Neural cell (in vitro differentiated cells): ENCODE results near the gene BCL11B. TPM values are rescaled to one million over a fixed set of nuclear protein-coding genes. Genes with fewer than 3 reads are reported as not detected.
A peak's percentile ranks its signal among the peaks of the same experiment; 100 is the strongest.

Experiments used
- H2AFZ ChIP-seq: fragments of 200-600, 300-800 bp; sonication (generic), shearing (Covaris generic); 2 replicates; pipeline ENCODE4 v1.6.0; 2014; ENCODE audit warnings: low read depth, mild to moderate bottlenecking, antibody characterized with exemption, low read length, moderate library complexity
- H3F3A ChIP-seq: fragments of 200-600 bp; shearing (Covaris generic); 2 replicates; pipeline ENCODE4 v1.6.1; 2016; ENCODE audit warnings: mild to moderate bottlenecking, moderate library complexity, mixed read lengths, antibody characterized with exemption, low read length; ENCODE audit not compliant: insufficient read depth, poor library complexity, severe bottlenecking
- H3K27ac ChIP-seq: fragments of 200-600, 300-800 bp; sonication (generic), shearing (Covaris generic); 2 replicates; pipeline ENCODE4 v1.5.1; 2014; ENCODE audit warnings: mild to moderate bottlenecking, low read length, moderate library complexity
- H3K27me3 ChIP-seq: fragments of 300-800, 200-600 bp; sonication (generic), shearing (Covaris generic); 2 replicates; pipeline ENCODE4 v1.6.0; 2014; ENCODE audit warnings: mild to moderate bottlenecking, low read depth, low read length, moderate library complexity; ENCODE audit not compliant: insufficient read depth
- H3K36me3 ChIP-seq: fragments of 300-800, 200-600 bp; sonication (generic), shearing (Covaris generic); 2 replicates; pipeline ENCODE4 v1.5.1; 2014; ENCODE audit warnings: mild to moderate bottlenecking, antibody characterized with exemption, low read length, moderate library complexity; ENCODE audit not compliant: insufficient read depth
- H3K4me2 ChIP-seq: fragments of 300-800, 200-600 bp; sonication (generic), shearing (Covaris generic); 2 replicates; pipeline ENCODE4 v1.6.0; 2014; ENCODE audit warnings: mild to moderate bottlenecking, low read length
- H3K4me3 ChIP-seq: fragments of 300-800, 200-600 bp; sonication (generic), shearing (Covaris generic); 2 replicates; pipeline ENCODE4 v1.5.1; 2014; ENCODE audit warnings: mild to moderate bottlenecking, low read length, moderate library complexity
- H3K79me2 ChIP-seq: fragments of 200-600 bp; shearing (Covaris generic); replicated peaks from 2 replicates; pipeline ENCODE4 v1.6.0; 2014; ENCODE audit warnings: mild to moderate bottlenecking, low read length, moderate library complexity; ENCODE audit not compliant: insufficient read depth
- H3K9ac ChIP-seq: fragments of 300-800, 200-600 bp; sonication (generic), shearing (Covaris generic); 2 replicates; pipeline ENCODE4 v1.6.1; 2016; ENCODE audit warnings: mild to moderate bottlenecking, low read length, mixed read lengths
- H3K9me2 ChIP-seq: fragments of 200-600 bp; shearing (Covaris generic); 2 replicates; pipeline ENCODE4 v1.6.1; 2016; ENCODE audit warnings: mild to moderate bottlenecking, low read length, mixed read lengths; ENCODE audit not compliant: insufficient read depth
- H3K9me3 ChIP-seq: fragments of 200-600, 300-800 bp; sonication (generic), shearing (Covaris generic); 2 replicates; pipeline ENCODE4 v1.6.1; 2016; ENCODE audit warnings: mild to moderate bottlenecking, mixed run types, low read length, moderate library complexity, mixed read lengths
- H4K20me1 ChIP-seq: fragments of 200-600 bp; shearing (Covaris generic); 2 replicates; pipeline ENCODE4 v1.6.1; 2016; ENCODE audit warnings: mild to moderate bottlenecking, mixed run types; ENCODE audit not compliant: insufficient read depth
- CTCF ChIP-seq: fragments of 450-650 bp; IDR thresholded peaks from 2 replicates; pipeline ENCODE4 v1.5.1; 2014; ENCODE audit warnings: antibody characterized with exemption, mild to moderate bottlenecking, moderate library complexity; ENCODE audit not compliant: poor library complexity, severe bottlenecking
- EP300 ChIP-seq: fragments of 450-650 bp; conservative IDR thresholded peaks from 2 replicates; pipeline ENCODE4 v1.6.1; 2014; ENCODE audit warnings: antibody characterized with exemption, mild to moderate bottlenecking, moderate library complexity; ENCODE audit not compliant: poor library complexity, severe bottlenecking
- EZH2 ChIP-seq: fragments of 200-600, 300-800 bp; shearing (Covaris generic), sonication (generic); IDR thresholded peaks from 2 replicates; pipeline ENCODE4 v1.6.1; 2014; ENCODE audit warnings: antibody characterized with exemption, low read length, borderline replicate concordance, mild to moderate bottlenecking; ENCODE audit not compliant: insufficient read depth, poor library complexity, severe bottlenecking
- MXI1 ChIP-seq: fragments of 450-650 bp; conservative IDR thresholded peaks from 2 replicates; pipeline ENCODE4 v1.6.1; 2014; ENCODE audit warnings: antibody characterized with exemption, mild to moderate bottlenecking; ENCODE audit not compliant: poor library complexity, severe bottlenecking
- POLR2AphosphoS5 ChIP-seq: IDR thresholded peaks from 2 replicates; pipeline ENCODE4 v1.6.1; 2012
- RAD21 ChIP-seq: fragments of 450-650 bp; conservative IDR thresholded peaks from 2 replicates; pipeline ENCODE4 v1.6.1; 2014; ENCODE audit warnings: antibody characterized with exemption, mild to moderate bottlenecking, moderate library complexity
- REST ChIP-seq: IDR thresholded peaks from 2 replicates; pipeline ENCODE4 v1.6.1; 2012; ENCODE audit warnings: borderline replicate concordance
- SMC3 ChIP-seq: fragments of 450-650 bp; conservative IDR thresholded peaks from 2 replicates; pipeline ENCODE4 v1.6.1; 2014; ENCODE audit warnings: antibody characterized with exemption, mild to moderate bottlenecking, moderate library complexity; ENCODE audit not compliant: poor library complexity
- TAF1 ChIP-seq: IDR thresholded peaks from 2 replicates; pipeline ENCODE4 v1.6.1; 2012; ENCODE audit warnings: low read depth
- polyA plus RNA-seq: library from polyadenylated mRNA; depleted of rRNA; stranded (reverse); fragments of >200 nt; gene quantifications from 2 replicates; pipeline ENCODE4 v1.2.3, GENCODE V29; 2014

BCL11B gene
- polyA plus RNA-seq, 1 donor from 2014 or later: 104 TPM

- peak overlapping the region; percentile 98 for H3K9ac ChIP-seq
- peaks cover 9% of the 10 kb centered on the region for H3F3A ChIP-seq
- no peaks in the 10 kb centered on the region for H4K20me1 ChIP-seq
- peaks cover 15% of the 10 kb centered on the region for H3K27me3 ChIP-seq
- peak overlapping the region; percentile 91 for H3K4me3 ChIP-seq
- H3K36me3 ChIP-seq: no peaks in the 10 kb centered on the region
- TF ChIP-seq TAF1 (no peak), RAD21 (peak; percentile 87), CTCF (peak; percentile 83), MXI1 (peak; percentile 26), REST (peak; percentile 35), POLR2AphosphoS5 (peak; percentile 58), SMC3 (peak; percentile 74), EP300 (peak; percentile 38), EZH2 (no peak)
- peak overlapping the region; percentile 94 for H3K4me2 ChIP-seq
- H2AFZ ChIP-seq: peak overlapping the region; percentile 19
- H3K79me2 ChIP-seq: peaks cover 20% of the 10 kb centered on the region
- H3K9me2 ChIP-seq: no peaks in the 10 kb centered on the region
- peak overlapping the region; percentile 24 for H3K27ac ChIP-seq
- H3K9me3 ChIP-seq: no peaks in the 10 kb centered on the region
Observed at GRCh38 chr14:99274346-99275221, 2.6 kb upstream of the BCL11B start.

- peaks cover 15% of the 10 kb centered on the region for H3K27me3 ChIP-seq
- peaks cover 26% of the 10 kb centered on the region for H3K79me2 ChIP-seq
- no peaks in the 10 kb centered on the region for H3K36me3 ChIP-seq
- peak overlapping the region; percentile 98 for H3K27ac ChIP-seq
- H3K9me2 ChIP-seq: no peaks in the 10 kb centered on the region
- H3K9ac ChIP-seq: peak overlapping the region; percentile 98
- H2AFZ ChIP-seq: no peak overlapping the region
- peaks cover 9% of the 10 kb centered on the region for H3F3A ChIP-seq
- no peaks in the 10 kb centered on the region for H3K9me3 ChIP-seq
- no peak for TF ChIP-seq TAF1
- no peak for TF ChIP-seq CTCF
- no peak for TF ChIP-seq MXI1
- H4K20me1 ChIP-seq: no peaks in the 10 kb centered on the region
- peak overlapping the region; percentile 94 for H3K4me2 ChIP-seq
- H3K4me3 ChIP-seq: peak overlapping the region; percentile 91
Observed at GRCh38 chr14:99273766-99274345, 1.9 kb upstream of the BCL11B start.
